Astrocyte of the cerebellum (primary cell): Measurements from ENCODE around the gene COL9A1.

ENCODE experiments used
- DNase-seq: peaks from one replicate; pipeline ENCODE4 v3.0.0-alpha.2; 2011; ENCODE audit warnings: low read depth
- H3K4me3 ChIP-seq: 2 replicates; pipeline ENCODE4 v1.5.1; 2011; ENCODE audit warnings: mild to moderate bottlenecking, low read depth, low read length, moderate library complexity
- in situ Hi-C: cut with HindIII; loops from 2 replicates; pipeline ENCODE4 v1.10.0; 2017; ENCODE audit warnings: low sequenced_read_pairs
- TF ChIP-seq, protein P1 (sequence below): IDR thresholded peaks from 2 replicates; pipeline ENCODE4 v1.5.1; 2012; ENCODE audit warnings: low read length, low read depth, moderate library complexity, mild to moderate bottlenecking; ENCODE audit errors: missing control alignments

COL9A1 gene

GRCh38 chr6:70176842-70177550 is 125.9 kb downstream of the COL9A1 start:
- TF ChIP-seq, protein P1, sequence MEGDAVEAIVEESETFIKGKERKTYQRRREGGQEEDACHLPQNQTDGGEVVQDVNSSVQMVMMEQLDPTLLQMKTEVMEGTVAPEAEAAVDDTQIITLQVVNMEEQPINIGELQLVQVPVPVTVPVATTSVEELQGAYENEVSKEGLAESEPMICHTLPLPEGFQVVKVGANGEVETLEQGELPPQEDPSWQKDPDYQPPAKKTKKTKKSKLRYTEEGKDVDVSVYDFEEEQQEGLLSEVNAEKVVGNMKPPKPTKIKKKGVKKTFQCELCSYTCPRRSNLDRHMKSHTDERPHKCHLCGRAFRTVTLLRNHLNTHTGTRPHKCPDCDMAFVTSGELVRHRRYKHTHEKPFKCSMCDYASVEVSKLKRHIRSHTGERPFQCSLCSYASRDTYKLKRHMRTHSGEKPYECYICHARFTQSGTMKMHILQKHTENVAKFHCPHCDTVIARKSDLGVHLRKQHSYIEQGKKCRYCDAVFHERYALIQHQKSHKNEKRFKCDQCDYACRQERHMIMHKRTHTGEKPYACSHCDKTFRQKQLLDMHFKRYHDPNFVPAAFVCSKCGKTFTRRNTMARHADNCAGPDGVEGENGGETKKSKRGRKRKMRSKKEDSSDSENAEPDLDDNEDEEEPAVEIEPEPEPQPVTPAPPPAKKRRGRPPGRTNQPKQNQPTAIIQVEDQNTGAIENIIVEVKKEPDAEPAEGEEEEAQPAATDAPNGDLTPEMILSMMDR = no peak
- H3K4me3 ChIP-seq = no peak overlapping the region
- in situ Hi-C loops = no loop called here
- DNase-seq = no peak

GRCh38 chr6:70175770-70176169 is 127.1 kb downstream of the COL9A1 start:
- no peak for DNase-seq
- in situ Hi-C loops = no loop called here
- TF ChIP-seq, protein P1 = no peak
- H3K4me3 ChIP-seq = no peak overlapping the region

DNA sequence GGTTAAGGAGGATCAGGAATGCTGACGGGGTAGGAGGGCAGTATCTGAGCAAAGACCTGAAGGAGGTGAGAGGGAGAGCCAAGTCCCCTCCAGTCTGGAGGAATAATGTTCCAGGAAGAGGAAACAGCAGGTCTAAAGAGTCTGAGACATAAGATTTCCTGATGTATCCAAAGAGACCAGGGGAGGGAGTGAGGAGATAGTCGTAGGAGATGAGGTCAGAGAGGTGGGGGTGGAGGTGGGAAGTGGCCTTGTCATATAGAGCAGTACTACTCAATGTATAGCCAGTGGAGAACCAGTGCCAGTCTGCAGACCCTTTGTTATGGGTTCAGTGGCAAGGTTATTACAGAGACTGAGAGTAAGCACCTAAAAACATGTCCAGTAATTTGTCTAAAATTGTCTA is 130.6 kb downstream of the COL9A1 start:
- DNase-seq = no peak
- TF ChIP-seq, protein P1 = no peak
- in situ Hi-C loops = no loop called here
- no peak overlapping the region for H3K4me3 ChIP-seq

GRCh38 chr6:70171236-70171635 is 131.6 kb downstream of the COL9A1 start:
- DNase-seq = no peak
- in situ Hi-C loops = no loop called here
- no peak overlapping the region for H3K4me3 ChIP-seq
- TF ChIP-seq, protein P1 = no peak

GRCh38 chr6:70168681-70169377 is 134.1 kb downstream of the COL9A1 start:
- TF ChIP-seq, protein P1 = no peak
- no peak for DNase-seq
- in situ Hi-C loops = no loop called here
- no peak overlapping the region for H3K4me3 ChIP-seq
